ENCODE results near the gene HAND1.

The HAND1 gene

GRCh38 chr5:154485850-154486426 is 7.9 kb upstream of the HAND1 start:
- no peak for TF ChIP-seq CTCF (IDR thresholded peaks at IDR 0.05; ENCODE audit: low read depth, low read length, missing control alignments)
- no peak for DNase-seq (ENCODE audit: extremely low read depth, low read depth)
- no peak overlapping the region for H3K4me3 ChIP-seq (replicated peaks; ENCODE audit: low read depth, low read length)

GRCh38 chr5:154485096-154485491 is 7.1 kb upstream of the HAND1 start:
- no peak overlapping the region for H3K4me3 ChIP-seq (replicated peaks; ENCODE audit: low read depth, low read length)
- TF ChIP-seq CTCF (IDR thresholded peaks at IDR 0.05; ENCODE audit: low read depth, low read length, missing control alignments) = no peak
- no peak for DNase-seq (ENCODE audit: extremely low read depth, low read depth)

- DNase-seq (ENCODE audit: extremely low read depth, low read depth) = no peak
- H3K4me3 ChIP-seq (replicated peaks; ENCODE audit: low read depth, low read length) = no peak overlapping the region
- no peak for TF ChIP-seq CTCF (IDR thresholded peaks at IDR 0.05; ENCODE audit: low read depth, low read length, missing control alignments)
Observed at GRCh38 chr5:154484393-154485095, 6.5 kb upstream of the HAND1 start.

- no peak overlapping the region for H3K4me3 ChIP-seq (replicated peaks; ENCODE audit: low read depth, low read length)
- no peak for DNase-seq (ENCODE audit: extremely low read depth, low read depth)
- TF ChIP-seq CTCF (IDR thresholded peaks at IDR 0.05; ENCODE audit: low read depth, low read length, missing control alignments) = no peak
Observed at GRCh38 chr5:154483654-154484392, 5.8 kb upstream of the HAND1 start.

GRCh38 chr5:154482528-154483449 is 4.8 kb upstream of the HAND1 start:
- no peak for DNase-seq (ENCODE audit: extremely low read depth, low read depth)
- no peak overlapping the region for H3K4me3 ChIP-seq (replicated peaks; ENCODE audit: low read depth, low read length)
- TF ChIP-seq CTCF (IDR thresholded peaks at IDR 0.05; ENCODE audit: low read depth, low read length, missing control alignments) = no peak

GRCh38 chr5:154481584-154482381 is 3.8 kb upstream of the HAND1 start:
- TF ChIP-seq CTCF (IDR thresholded peaks at IDR 0.05; ENCODE audit: low read depth, low read length, missing control alignments) = no peak
- H3K4me3 ChIP-seq (replicated peaks; ENCODE audit: low read depth, low read length) = no peak overlapping the region
- no peak for DNase-seq (ENCODE audit: extremely low read depth, low read depth)

All from HFF-Myc (cell line).